Heart left ventricle (tissue), 13 donors: ENCODE data around the gene RPL5.

Source experiments
- CTCF ChIP-seq, 12 donors: fragments of 200-600 bp; sonication (generic) in 4 of 12; IDR thresholded peaks; one replicate each; pipeline versions ENCODE4 v1.5.0 to v1.8.0; 2018 to 2022; ENCODE audit warnings: antibody characterized with exemption in 12 of 12, mild to moderate bottlenecking in 5 of 12
- POLR2A ChIP-seq, 2 donors: fragments of 450-650 bp; IDR thresholded peaks; one replicate each; pipeline ENCODE4 v1.6.1; 2017; ENCODE audit warnings: antibody characterized with exemption in 2 of 2, mild to moderate bottlenecking in 2 of 2, moderate library complexity in 2 of 2
- donor health status: ischemic (EF 13 %, LVEDD 7.1; RV severe dilation, severe dysfunction).
- donor health status: DM: no; HTN: yes; CAD: no.
- donor health status: DM: no; HTN: no; CAD: no.
- donor health status: ischemic (EF 25% LVEDD 6.9; RV normal size, moderate dysfunction).
- donor health status: ischemic (EF 25% LVEDD 5.7; RV mildly dilated, moderate dysfunction).
- donor health status: ischemic (EF 35%, LVEDD 5.7; RV mildly dilated, moderate dysfunction).
- donor health status: nonischemic (EF 11% LVEDD 7.7; RV severe dilation, severe dysfunction).
- donor health status: DM: yes; HTN: yes; CAD: no.
- donor health status: PGD.
- donor health status: ischemic (EF 29% LVEDD 5.4; RV normal size, mild dysfunction).
- donor health status: nonischemic (EF 23%, LVEDD 6.1; RV moderate dilation, normal function).

- TF ChIP-seq POLR2A (IDR thresholded peaks at IDR 0.05) (no peak), CTCF (IDR thresholded peaks at IDR 0.05) (no peak)
These were observed 47.6 kb downstream of the RPL5 start for GRCh38 chr1:92879316-92879968.
